K562 (cell line): ENCODE measurements around the gene SPDYA. TPM values are rescaled to one million over a fixed set of nuclear protein-coding genes. Genes with fewer than 3 reads are reported as not detected.

Experiments used
- ATAC-seq: fragments of 200-7000 bp; cut with Tn5 transposase; 3 replicates; pipeline ENCODE4 v1.9.1; 2020; ENCODE audit warnings: moderate library complexity
- BruUV-seq: library from RNA; stranded (reverse); fragments of 400-500 nt; replicated peaks from 2 replicates; lab custom pipeline; 2021; lab: Mats Ljungman, UMichigan
- CTCF ChIA-PET: fragments of 300-600 bp; formaldehyde crosslinking; extraction: SDS; loops from one replicate; lab custom pipeline; 2021; ENCODE audit warnings: low intra/inter-chr PET ratio; lab: Yijun Ruan, JAX
- POLR2A ChIA-PET: fragments of 300-600, 350-650 bp; sonication (Branson Sonifier 250); formaldehyde crosslinking; extraction: SDS; loops from one replicate; lab custom pipeline; 2021; ENCODE audit warnings: antibody characterized with exemption, inconsistent platforms; lab: Yijun Ruan, JAX
- DNase-seq, 4 experiments: peaks; one replicate each; pipeline versions ENCODE4 v3.0.0 to v3.0.0-alpha.2; 2011 to 2018; ENCODE audit warnings: low spot score in 3 of 4, mixed read lengths in 3 of 4; ENCODE audit errors: extremely low read depth in 1 of 4
- FAIRE-seq: peaks from 2 replicates; lab custom pipeline; 2011; peaks lifted over from hg19 to GRCh38; lab: Jason Lieb, UNC
- H2AFZ ChIP-seq: 2 replicates; pipeline ENCODE4 v1.6.0; 2011; ENCODE audit warnings: low read depth, low read length, control low read depth, inconsistent platforms
- H3K27ac ChIP-seq: fragments of 200-600 bp; 3 replicates; pipeline ENCODE4 v1.8.0; 2011; ENCODE audit warnings: low read depth, mild to moderate bottlenecking, control low read depth, inconsistent platforms, low read length, moderate library complexity, mixed read lengths; ENCODE audit errors: extremely low read depth
- H3K27me3 ChIP-seq, 2 experiments: fragments of 300-600 bp in 1 of 2; 2 replicates in 1 of 2; 3 replicates in 1 of 2; pipeline versions ENCODE4 v1.6.0 to v1.8.0; 2011; ENCODE audit warnings: inconsistent platforms in 2 of 2, low read length in 2 of 2, mild to moderate bottlenecking in 1 of 2, mixed read lengths in 1 of 2, moderate library complexity in 1 of 2; ENCODE audit not compliant: control insufficient read depth in 2 of 2, insufficient read depth in 2 of 2
- H3K36me3 ChIP-seq: fragments of 300-600 bp; 3 replicates; pipeline ENCODE4 v1.8.0; 2011; ENCODE audit warnings: mild to moderate bottlenecking, low read length, inconsistent platforms; ENCODE audit not compliant: control insufficient read depth, insufficient read depth
- H3K4me1 ChIP-seq, 2 experiments: fragments of 200-600 bp in 1 of 2; replicated peaks in 1 of 2; 2 replicates in 1 of 2; 3 replicates in 1 of 2; pipeline versions ENCODE4 v1.5.1 to v1.8.0; 2011; ENCODE audit warnings: inconsistent platforms in 2 of 2, low read length in 2 of 2, mild to moderate bottlenecking in 1 of 2, mixed read lengths in 1 of 2, moderate library complexity in 1 of 2; ENCODE audit not compliant: control insufficient read depth in 2 of 2, insufficient read depth in 2 of 2
- H3K4me2 ChIP-seq: 2 replicates; pipeline ENCODE4 v1.6.1; 2011; ENCODE audit warnings: low read length, control low read depth, inconsistent platforms, mixed read lengths; ENCODE audit not compliant: insufficient read depth
- H3K4me3 ChIP-seq: fragments of 200-600 bp; sonication (generic), shearing (Covaris generic); 2 replicates; pipeline ENCODE4 v1.5.1; 2016; ENCODE audit warnings: control low read depth, inconsistent platforms
- H3K79me2 ChIP-seq: fragments of 200-600 bp; 3 replicates; pipeline ENCODE4 v1.8.0; 2011; ENCODE audit warnings: low read length, inconsistent platforms; ENCODE audit not compliant: control insufficient read depth, insufficient read depth
- H3K9ac ChIP-seq, 2 experiments: 2 replicates each; pipeline versions ENCODE4 v1.6.0 to v1.6.1; 2011; ENCODE audit warnings: low read depth in 2 of 2, low read length in 2 of 2, control low read depth in 1 of 2, inconsistent platforms in 1 of 2, mild to moderate bottlenecking in 1 of 2, mixed read lengths in 1 of 2; ENCODE audit not compliant: insufficient read depth in 1 of 2
- H3K9me1 ChIP-seq: one replicate; pipeline ENCODE4 v1.6.0; 2011; ENCODE audit warnings: inconsistent platforms, mild to moderate bottlenecking, low read length, moderate library complexity; ENCODE audit not compliant: control insufficient read depth, insufficient read depth
- H3K9me3 ChIP-seq: replicated peaks from 2 replicates; pipeline ENCODE4 v1.5.1; 2011; ENCODE audit warnings: low read depth, low read length, inconsistent platforms; ENCODE audit not compliant: control insufficient read depth, insufficient read depth
- H4K20me1 ChIP-seq: replicated peaks from 2 replicates; pipeline ENCODE4 v1.6.1; 2011; ENCODE audit warnings: low read length, inconsistent platforms, mixed read lengths; ENCODE audit not compliant: control insufficient read depth, insufficient read depth
- CCNT2 ChIP-seq: IDR thresholded peaks from 2 replicates; pipeline ENCODE4 v1.6.1; 2011; ENCODE audit warnings: borderline replicate concordance, low read depth, mild to moderate bottlenecking, moderate library complexity, mixed read lengths, low read length; ENCODE audit not compliant: insufficient read length; ENCODE audit errors: extremely low read depth
- E2F4 ChIP-seq: sonication (generic); formaldehyde crosslinking; IDR thresholded peaks from 2 replicates; pipeline ENCODE4 v1.8.0; 2022; ENCODE audit warnings: mild to moderate bottlenecking, low read depth, missing genetic modification reagents
- HOMEZ ChIP-seq: fragments of 250-450 bp; sonication (Bioruptor Pico); IDR thresholded peaks from 2 replicates; pipeline ENCODE4 v1.4.0; 2020; ENCODE audit warnings: mild to moderate bottlenecking, moderate library complexity
- KHSRP ChIP-seq: fragments of 450-650 bp; IDR thresholded peaks from 2 replicates; pipeline ENCODE4 v1.6.1; 2017
- MED1 ChIP-seq: sonication (generic); formaldehyde crosslinking; IDR thresholded peaks from 2 replicates; pipeline ENCODE4 v1.8.1; 2023; ENCODE audit warnings: missing genetic modification reagents, borderline replicate concordance
- MIER1 ChIP-seq: fragments of 450-650 bp; IDR thresholded peaks from 2 replicates; pipeline ENCODE4 v1.6.1; 2016; ENCODE audit warnings: antibody characterized with exemption, mild to moderate bottlenecking, low read depth
- POLR2G ChIP-seq: fragments of 200-400 bp; formaldehyde crosslinking; IDR thresholded peaks from 2 replicates; pipeline ENCODE4 v1.6.1; 2017; ENCODE audit warnings: low read depth, mild to moderate bottlenecking, antibody characterized with exemption, low read length, moderate library complexity
- SIX5 ChIP-seq, 2 experiments: IDR thresholded peaks; 2 replicates each; pipeline ENCODE4 v1.6.1; 2011; ENCODE audit warnings: low read length in 2 of 2, borderline replicate concordance in 1 of 2, low read depth in 1 of 2, mild to moderate bottlenecking in 1 of 2, moderate library complexity in 1 of 2; ENCODE audit not compliant: insufficient read depth in 1 of 2
- SOX6 ChIP-seq: fragments of 450-650 bp; IDR thresholded peaks from 2 replicates; pipeline ENCODE4 v1.6.1; 2014; ENCODE audit warnings: mild to moderate bottlenecking
- STAT5B ChIP-seq: fragments of 250-450 bp; sonication (Bioruptor Pico); IDR thresholded peaks from 2 replicates; pipeline ENCODE4 v1.8.0; 2021; ENCODE audit warnings: mild to moderate bottlenecking, inconsistent platforms
- TEAD4 ChIP-seq, 2 experiments: sonication (generic) in 1 of 2; formaldehyde crosslinking in 1 of 2; IDR thresholded peaks; 2 replicates each; pipeline versions ENCODE4 v1.6.1 to v1.8.0; 2012 to 2022; ENCODE audit warnings: borderline replicate concordance in 1 of 2, inconsistent platforms in 1 of 2, low read length in 1 of 2, mild to moderate bottlenecking in 1 of 2, missing genetic modification reagents in 1 of 2
- U2AF2 ChIP-seq: fragments of 200-400 bp; formaldehyde crosslinking; optimal IDR thresholded peaks from 2 replicates; pipeline ENCODE3; 2017; ENCODE audit warnings: low read depth, mild to moderate bottlenecking, low read length
- ZBTB33 ChIP-seq: sonication (generic); formaldehyde crosslinking; IDR thresholded peaks from 2 replicates; pipeline ENCODE4 v1.8.1; 2023; ENCODE audit warnings: mild to moderate bottlenecking, missing genetic modification reagents
- ZFP36 ChIP-seq: fragments of 150-350 bp; IDR thresholded peaks from 2 replicates; pipeline ENCODE4 v1.6.1; 2018; ENCODE audit warnings: low read length, low read depth; ENCODE audit not compliant: partially characterized antibody
- ZKSCAN1 ChIP-seq: fragments of 150-350 bp; IDR thresholded peaks from 2 replicates; pipeline ENCODE4 v1.6.1; 2016; ENCODE audit warnings: low read depth, low read length
- ZNF184 ChIP-seq: sonication (generic); formaldehyde crosslinking; IDR thresholded peaks from 2 replicates; pipeline ENCODE4 v1.5.0; 2020; ENCODE audit warnings: missing genetic modification reagents
- ZNF263 ChIP-seq: sonication (generic); formaldehyde crosslinking; IDR thresholded peaks from 2 replicates; pipeline ENCODE4 v1.8.0; 2022; ENCODE audit warnings: mild to moderate bottlenecking, missing genetic modification reagents, borderline replicate concordance
- ZNF707 ChIP-seq: fragments of 250-450 bp; sonication (Bioruptor Pico); conservative IDR thresholded peaks from 2 replicates; pipeline ENCODE4 v1.8.0; 2022; ENCODE audit warnings: inconsistent platforms, mild to moderate bottlenecking, moderate library complexity
- WGBS: fragments of 100-300 bp; shearing (Covaris generic); methylation state at CpG from one replicate; pipeline ENCODE4 v1.1.6; 2016; ENCODE audit warnings: low coverage, mixed read lengths; ENCODE audit not compliant: insufficient coverage; ENCODE audit errors: missing lambda C conversion rate; 5-methylcytosine and 5-hydroxymethylcytosine counted together
- in situ Hi-C: fragments of 300-500 bp; cut with MboI; formaldehyde crosslinking; loops from 4 replicates; pipeline ENCODE4 v1.15.0; 2018; ENCODE audit warnings: inconsistent platforms, mixed read lengths
- intact Hi-C: fragments of 100-400 bp; cut with micrococcal nuclease; formaldehyde crosslinking; loops from 2 replicates; pipeline ENCODE4 v1.14.2; 2022
- polyA plus RNA-seq, 8 experiments: library from polyadenylated mRNA; depleted of rRNA in 4 of 8; stranded (reverse) in 5 of 8; unstranded in 3 of 8; fragments of >200 nt; fragmentation: Nextera tagmentation in 2 of 8; fragmentation: Illumina TruSeq in 1 of 8; extraction: Ambion mirVana in 2 of 8; extraction: Trizol in 1 of 8; gene quantifications; 2 replicates each; pipeline versions ENCODE4 v1.2.1 to v1.2.3, GENCODE V29; 2011 to 2014; ENCODE audit warnings: inconsistent platforms in 1 of 8, missing spikeins in 1 of 8
- total RNA-seq, 7 experiments: library from RNA; depleted of rRNA in 6 of 7; stranded (reverse); fragments of >200 nt in 6 of 7; fragmentation: Illumina TruSeq in 2 of 7; extraction: Trizol in 2 of 7; gene quantifications; 2 replicates each; pipeline versions ENCODE4 v1.2.1 to v1.2.3, GENCODE V29; 2011 to 2021; ENCODE audit warnings: low replicate concordance in 1 of 7

SPDYA gene
- total and polyA plus RNA-seq, 9 of the 15 experiments (the other 6 are each of a cell fraction or from before 2014, with no cell fraction given) = 0.05 to 1.6 (median 0.30) TPM; not detected in 1

- H3K9ac ChIP-seq = no peak overlapping the region
- POLR2A ChIA-PET = interaction anchor here (1.5 kb wide), 1 partner anchor 14 kb away, joined by 6 read pairs; no protein-coding TSS in a partner anchor
- intact Hi-C loops = no loop called here
- no TSS peak for BruUV-seq
- H3K36me3 ChIP-seq = peaks cover 32% of the 10 kb centered on the region
- H3K4me3 ChIP-seq = no peak overlapping the region
- ATAC-seq = no peak
- peaks cover 10 to 13% of the 10 kb centered on the region in 2 experiments; a peak in 4 of 5 replicates for H3K4me1 ChIP-seq
- no peak overlapping the region for H3K4me2 ChIP-seq
- H3K9me3 ChIP-seq = no peaks in the 10 kb centered on the region
- H3K27ac ChIP-seq = no peak overlapping the region
- 95% methylated on average over 20 of the region's 21 CpGs for WGBS
- no peaks in the 10 kb centered on the region for H3K9me1 ChIP-seq
- in situ Hi-C loops = no loop called here
- CTCF ChIA-PET = no interaction called here
- DNase-seq = no peak
- FAIRE-seq = no peak
- peaks cover 23% of the 10 kb centered on the region for H4K20me1 ChIP-seq
- H3K79me2 ChIP-seq = peaks cover 42% of the 10 kb centered on the region
- TF ChIP-seq ZKSCAN1 (no peak), ZBTB33 (no peak), ZNF707 (no peak), ZNF263 (CRISPR knock-in tag) (no peak), ZFP36 (no peak), U2AF2 (no peak), STAT5B (CRISPR knock-in tag) (no peak), SOX6 (no peak), HOMEZ (no peak), CCNT2 (no peak), MED1 (CRISPR knock-in tag) (no peak), TEAD4 (IDR thresholded peaks at IDR 0.05; ENCODE audit: low read length) (no peak), TEAD4 (CRISPR knock-in tag; IDR thresholded peaks at IDR 0.05; ENCODE audit: borderline replicate concordance) (no peak), SIX5 (IDR thresholded peaks at IDR 0.05; ENCODE audit: borderline replicate concordance in 1 of 2, insufficient read depth in 1 of 2, low read depth in 1 of 2, low read length in 2 of 2) (no peak), POLR2G (no peak), MIER1 (no peak), ZNF184 (CRISPR knock-in tag) (no peak), KHSRP (no peak), E2F4 (CRISPR knock-in tag) (no peak)
- H2AFZ ChIP-seq = peak overlapping the region; percentile 75; the same call in 1 of the 2 replicates
- H3K27me3 ChIP-seq = no peaks in the 10 kb centered on the region
These were observed 82.9 kb downstream of the SPDYA start for GRCh38 chr2:28893488-28893887.
